ENCODE results near the gene NGRN. TPM values are rescaled to one million over a fixed set of nuclear protein-coding genes. Genes with fewer than 3 reads are reported as not detected.
A peak's percentile ranks its signal among the peaks of the same experiment; 100 is the strongest.

Gene NGRN
- total and polyA plus RNA-seq, 2 donors (not counting 1 experiment from before 2014, with no cell fraction given), result 23.1 to 45.5 TPM

DNA sequence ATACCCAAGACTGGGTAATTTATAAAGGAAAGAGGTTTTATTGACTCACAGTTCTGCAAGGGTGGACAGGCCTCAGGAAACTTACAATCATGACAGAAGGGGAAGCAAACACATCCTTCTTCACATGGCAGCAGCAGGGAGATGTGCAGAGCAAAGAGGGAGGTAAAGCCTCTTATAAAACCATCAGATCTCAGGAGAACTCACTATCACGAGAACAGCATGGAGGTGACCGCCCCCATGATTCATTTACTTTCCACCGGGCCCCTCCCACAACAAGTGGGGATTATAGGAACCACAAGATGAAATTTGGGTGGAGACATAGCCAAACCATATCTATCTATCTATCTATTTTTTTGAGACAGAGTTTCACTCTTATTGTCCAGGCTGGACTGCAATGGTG lies 26.1 kb upstream of the NGRN start:
- ATAC-seq (ENCODE audit: low read depth), result no peak

DNA sequence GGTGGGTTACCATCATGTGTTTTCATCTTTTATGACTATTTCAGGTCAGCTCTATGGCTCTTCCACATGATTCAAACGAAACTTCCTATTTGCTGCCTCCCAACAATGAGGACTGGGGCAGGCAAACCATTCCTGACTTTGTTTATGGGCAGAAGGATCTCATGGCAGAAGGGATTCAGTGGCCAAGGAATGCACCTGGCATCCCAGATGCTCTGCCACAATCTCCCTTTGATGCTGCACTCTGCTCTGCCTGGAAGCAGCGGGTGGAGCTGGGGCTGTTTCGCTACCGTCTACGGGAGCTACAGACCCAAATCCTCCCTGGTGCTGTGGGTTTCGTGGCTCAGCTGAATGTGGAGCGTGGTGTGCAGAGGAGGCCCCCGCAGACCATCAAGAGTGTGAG lies 24.6 kb upstream of the NGRN start:
- intact Hi-C loops (cut with micrococcal nuclease), result no loop called here
- no peaks in the 10 kb centered on the region for H3K4me1 ChIP-seq (ENCODE audit: control insufficient read depth in 2 of 2, insufficient read depth in 2 of 2, low read length in 2 of 2)
- ChIA-PET CTCF (interaction anchor here (1.5 kb wide), 1 partner anchor 19 kb away, joined by 4 read pairs; no protein-coding TSS in a partner anchor), POLR2A (interaction anchor here (0.6 kb wide), 1 partner anchor 66 kb away, joined by 3 read pairs; no protein-coding TSS in a partner anchor)
- no peak for ATAC-seq (ENCODE audit: low read depth)
- H3K4me1 Mint-ChIP-seq, result no peaks in the 10 kb centered on the region
- DNase-seq, result no peak
- no peak overlapping the region for H2AFZ ChIP-seq (ENCODE audit: insufficient read depth, low read depth, low read length, poor library complexity, severe bottlenecking)
- H3K27me3 Mint-ChIP-seq, result no peaks in the 10 kb centered on the region
- H3K4me3 Mint-ChIP-seq, result no peak overlapping the region
- H3K27ac ChIP-seq (ENCODE audit: low read length in 2 of 2), result no peak overlapping the region
- H3K27ac Mint-ChIP-seq, result no peak overlapping the region
- no peaks in the 10 kb centered on the region for H4K20me1 ChIP-seq (ENCODE audit: control insufficient read depth, insufficient read depth, low read length, poor library complexity, severe bottlenecking)
- no peaks in the 10 kb centered on the region for H3K27me3 ChIP-seq (replicated peaks in 1 of 4; ENCODE audit: control extremely low read depth in 1 of 4, control insufficient read depth in 3 of 4, insufficient read depth in 4 of 4, low read length in 3 of 4)
- 97% methylated on average over 8 of the region's 8 CpGs for WGBS (ENCODE audit: insufficient coverage)
- no peaks in the 10 kb centered on the region for H3K79me2 ChIP-seq (ENCODE audit: control insufficient read depth, insufficient read depth, low read length)
- TF ChIP-seq, protein P1, sequence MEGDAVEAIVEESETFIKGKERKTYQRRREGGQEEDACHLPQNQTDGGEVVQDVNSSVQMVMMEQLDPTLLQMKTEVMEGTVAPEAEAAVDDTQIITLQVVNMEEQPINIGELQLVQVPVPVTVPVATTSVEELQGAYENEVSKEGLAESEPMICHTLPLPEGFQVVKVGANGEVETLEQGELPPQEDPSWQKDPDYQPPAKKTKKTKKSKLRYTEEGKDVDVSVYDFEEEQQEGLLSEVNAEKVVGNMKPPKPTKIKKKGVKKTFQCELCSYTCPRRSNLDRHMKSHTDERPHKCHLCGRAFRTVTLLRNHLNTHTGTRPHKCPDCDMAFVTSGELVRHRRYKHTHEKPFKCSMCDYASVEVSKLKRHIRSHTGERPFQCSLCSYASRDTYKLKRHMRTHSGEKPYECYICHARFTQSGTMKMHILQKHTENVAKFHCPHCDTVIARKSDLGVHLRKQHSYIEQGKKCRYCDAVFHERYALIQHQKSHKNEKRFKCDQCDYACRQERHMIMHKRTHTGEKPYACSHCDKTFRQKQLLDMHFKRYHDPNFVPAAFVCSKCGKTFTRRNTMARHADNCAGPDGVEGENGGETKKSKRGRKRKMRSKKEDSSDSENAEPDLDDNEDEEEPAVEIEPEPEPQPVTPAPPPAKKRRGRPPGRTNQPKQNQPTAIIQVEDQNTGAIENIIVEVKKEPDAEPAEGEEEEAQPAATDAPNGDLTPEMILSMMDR (IDR thresholded peaks at IDR 0.05), result no peak
- no peak for TF ChIP-seq EZH2 (IDR thresholded peaks at IDR 0.05; ENCODE audit: borderline replicate concordance, insufficient read depth, low read depth, low read length, poor library complexity, severe bottlenecking)
- H3K36me3 ChIP-seq (replicated peaks in 1 of 2; ENCODE audit: control extremely low read depth in 1 of 2, control insufficient read depth in 1 of 2, extremely low read depth in 1 of 2, insufficient read depth in 2 of 2, low read length in 1 of 2), result peaks cover 0 to 14% of the 10 kb centered on the region in 2 experiments
- H3K4me3 ChIP-seq (ENCODE audit: control extremely low read depth in 1 of 5, extremely low read depth in 1 of 5, insufficient read depth in 1 of 5, low read depth in 2 of 5, low read length in 4 of 5), result no peak overlapping the region
- H3K9me3 Mint-ChIP-seq (ENCODE audit: insufficient read depth), result no peaks in the 10 kb centered on the region
- H3K9ac ChIP-seq (ENCODE audit: low read length), result no peak overlapping the region
- H3K9me3 ChIP-seq (ENCODE audit: control extremely low read depth in 1 of 3, control insufficient read depth in 2 of 3, insufficient read depth in 1 of 3, low read length in 2 of 3), result no peaks in the 10 kb centered on the region
- no peak overlapping the region for H3K4me2 ChIP-seq (replicated peaks; ENCODE audit: low read depth, low read length, poor library complexity, severe bottlenecking)

More for the DNA sequence above, 26.1 kb upstream of the NGRN start:
- peaks cover 8% of the 10 kb centered on the region for H3K4me1 Mint-ChIP-seq
- CTCF ChIA-PET, result interaction anchor here (0.6 to 1.2 kb wide), 2 partner anchors 18 to 19 kb away, joined by 3 to 4 read pairs; no protein-coding TSS in a partner anchor
- Histone ChIP-seq H3K9ac (ENCODE audit: low read length) (no peak overlapping the region), H4K20me1 (ENCODE audit: control insufficient read depth, insufficient read depth, low read length, poor library complexity, severe bottlenecking) (no peaks in the 10 kb centered on the region), H2AFZ (ENCODE audit: insufficient read depth, low read depth, low read length, poor library complexity, severe bottlenecking) (no peak overlapping the region), H3K79me2 (ENCODE audit: control insufficient read depth, insufficient read depth, low read length) (no peaks in the 10 kb centered on the region), H3K27me3 (replicated peaks in 1 of 4; ENCODE audit: control extremely low read depth in 1 of 4, control insufficient read depth in 3 of 4, insufficient read depth in 4 of 4, low read length in 3 of 4) (no peaks in the 10 kb centered on the region), H3K9me3 (ENCODE audit: control extremely low read depth in 1 of 3, control insufficient read depth in 2 of 3, insufficient read depth in 1 of 3, low read length in 2 of 3) (no peaks in the 10 kb centered on the region), H3K27ac (ENCODE audit: low read length in 2 of 2) (no peak overlapping the region), H3K4me1 (ENCODE audit: control insufficient read depth in 2 of 2, insufficient read depth in 2 of 2, low read length in 2 of 2) (peaks cover 7 to 8% of the 10 kb centered on the region in 2 donors), H3K4me3 (ENCODE audit: control extremely low read depth in 1 of 5, extremely low read depth in 1 of 5, insufficient read depth in 1 of 5, low read depth in 2 of 5, low read length in 4 of 5) (no peak overlapping the region), H3K4me2 (replicated peaks; ENCODE audit: low read depth, low read length, poor library complexity, severe bottlenecking) (no peak overlapping the region), H3K36me3 (replicated peaks in 1 of 2; ENCODE audit: control extremely low read depth in 1 of 2, control insufficient read depth in 1 of 2, extremely low read depth in 1 of 2, insufficient read depth in 2 of 2, low read length in 1 of 2) (peaks cover 0 to 14% of the 10 kb centered on the region in 2 experiments)
- H3K4me3 Mint-ChIP-seq, result no peak overlapping the region
- no peak for TF ChIP-seq EZH2 (IDR thresholded peaks at IDR 0.05; ENCODE audit: borderline replicate concordance, insufficient read depth, low read depth, low read length, poor library complexity, severe bottlenecking)
- TF ChIP-seq, protein P1 (IDR thresholded peaks at IDR 0.05), result no peak
- intact Hi-C loops (cut with micrococcal nuclease), result no loop called here
- H3K27ac Mint-ChIP-seq, result peak overlapping the region; percentile 20
- POLR2A ChIA-PET, result no interaction called here
- no peaks in the 10 kb centered on the region for H3K9me3 Mint-ChIP-seq (ENCODE audit: insufficient read depth)
- no peaks in the 10 kb centered on the region for H3K27me3 Mint-ChIP-seq
- DNase-seq, result no peak
- 100% methylated on average over 1 of the region's 3 CpGs for WGBS (ENCODE audit: insufficient coverage)
